HG02763 (cell line): Measurements from ENCODE around the gene TENM3.

Experiments
- ATAC-seq: cut with Tn5 transposase; IDR thresholded peaks from one replicate; pipeline ENCODE4 v1.9.1; 2021; ENCODE audit warnings: mild to moderate bottlenecking, moderate library complexity; ENCODE audit not compliant: unreplicated experiment

Gene TENM3

GRCh38 chr4:182653596-182653995, 410.4 kb downstream of the TENM3 start:
- no peak for ATAC-seq

- no peak for ATAC-seq
Measured at GRCh38 chr4:182655340-182655739, 412.1 kb downstream of the TENM3 start.

- ATAC-seq: no peak
Measured at GRCh38 chr4:182662551-182662950, 419.3 kb downstream of the TENM3 start.

GRCh38 chr4:182671231-182671630, 428.0 kb downstream of the TENM3 start:
- no peak for ATAC-seq

GRCh38 chr4:182671749-182672148, 428.5 kb downstream of the TENM3 start:
- ATAC-seq: no peak

- ATAC-seq: no peak
Measured at GRCh38 chr4:182678590-182678989, 435.4 kb downstream of the TENM3 start.

GRCh38 chr4:182679533-182679932, 436.3 kb downstream of the TENM3 start:
- no peak for ATAC-seq

- ATAC-seq: no peak
Measured at GRCh38 chr4:182680234-182680653, 437.0 kb downstream of the TENM3 start.

- no peak for ATAC-seq
Measured at GRCh38 chr4:182683661-182684060, 440.5 kb downstream of the TENM3 start.

- ATAC-seq: no peak
Measured at GRCh38 chr4:182684796-182685195, 441.6 kb downstream of the TENM3 start.

GRCh38 chr4:182688081-182688480, 444.9 kb downstream of the TENM3 start:
- ATAC-seq: no peak

- no peak for ATAC-seq
Measured at GRCh38 chr4:182694551-182694950, 451.3 kb downstream of the TENM3 start.

- ATAC-seq: no peak
Measured at GRCh38 chr4:182695009-182695408, 451.8 kb downstream of the TENM3 start.

GRCh38 chr4:182695842-182696241, 452.6 kb downstream of the TENM3 start:
- no peak for ATAC-seq

- ATAC-seq: no peak
Measured at GRCh38 chr4:182697094-182697493, 453.9 kb downstream of the TENM3 start.

- ATAC-seq: no peak
Measured at GRCh38 chr4:182698212-182698611, 455.0 kb downstream of the TENM3 start.

GRCh38 chr4:182699201-182699600, 456.0 kb downstream of the TENM3 start:
- ATAC-seq: no peak

- ATAC-seq: no peak
Measured at GRCh38 chr4:182699795-182700194, 456.6 kb downstream of the TENM3 start.

GRCh38 chr4:182700362-182701160, 457.4 kb downstream of the TENM3 start:
- no peak for ATAC-seq

- no peak for ATAC-seq
Measured at GRCh38 chr4:182704077-182704476, 460.9 kb downstream of the TENM3 start.

GRCh38 chr4:182704948-182705347, 461.7 kb downstream of the TENM3 start:
- no peak for ATAC-seq

- no peak for ATAC-seq
Measured at GRCh38 chr4:182705389-182705788, 462.2 kb downstream of the TENM3 start.

GRCh38 chr4:182711211-182711610, 468.0 kb downstream of the TENM3 start:
- no peak for ATAC-seq
